ENCODE results near the gene MVK. TPM values are rescaled to one million over a fixed set of nuclear protein-coding genes. Genes with fewer than 3 reads are reported as not detected.

Gene MVK
- total RNA-seq, 1 donor from 2014 or later: 28.1 TPM

- H3K4me3 Mint-ChIP-seq: no peak overlapping the region
- no peaks in the 10 kb centered on the region for H3K4me1 Mint-ChIP-seq (ENCODE audit: unreplicated experiment)
- no peaks in the 10 kb centered on the region for H3K9me3 Mint-ChIP-seq
- H3K27ac Mint-ChIP-seq: no peak overlapping the region
- H3K27me3 Mint-ChIP-seq: no peaks in the 10 kb centered on the region
- no peak for DNase-seq (ENCODE audit: extremely low spot score, unreplicated experiment)
- H3K36me3 Mint-ChIP-seq: peaks cover 3% of the 10 kb centered on the region
- TF ChIP-seq CTCF (conservative IDR thresholded peaks at IDR 0.05): no peak
These were observed 6.7 kb downstream of the MVK start for GRCh38 chr12:109580272-109580671.

GRCh38 chr12:109580684-109581333 is 7.2 kb downstream of the MVK start:
- H3K27me3 Mint-ChIP-seq: no peaks in the 10 kb centered on the region
- no peaks in the 10 kb centered on the region for H3K9me3 Mint-ChIP-seq
- no peak for DNase-seq (ENCODE audit: extremely low spot score, unreplicated experiment)
- H3K4me3 Mint-ChIP-seq: no peak overlapping the region
- H3K4me1 Mint-ChIP-seq (ENCODE audit: unreplicated experiment): no peaks in the 10 kb centered on the region
- peaks cover 3% of the 10 kb centered on the region for H3K36me3 Mint-ChIP-seq
- H3K27ac Mint-ChIP-seq: no peak overlapping the region
- TF ChIP-seq CTCF (conservative IDR thresholded peaks at IDR 0.05): no peak

DNA sequence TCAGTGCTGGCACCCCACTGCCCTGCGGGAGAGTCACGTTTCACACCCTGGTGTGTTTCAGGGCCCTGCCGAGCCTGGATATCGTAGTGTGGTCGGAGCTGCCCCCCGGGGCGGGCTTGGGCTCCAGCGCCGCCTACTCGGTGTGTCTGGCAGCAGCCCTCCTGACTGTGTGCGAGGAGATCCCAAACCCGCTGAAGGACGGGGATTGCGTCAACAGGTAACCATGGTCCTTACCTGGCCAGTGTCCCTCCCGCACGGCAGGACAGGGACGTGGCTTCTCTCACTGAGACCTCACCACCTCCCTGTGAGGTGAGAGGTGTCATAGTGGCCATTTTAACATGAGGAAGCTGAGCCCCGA is 7.7 kb downstream of the MVK start:
- no peak for TF ChIP-seq CTCF (conservative IDR thresholded peaks at IDR 0.05)
- Mint-ChIP-seq H3K4me1 (ENCODE audit: unreplicated experiment) (no peaks in the 10 kb centered on the region), H3K4me3 (no peak overlapping the region), H3K9me3 (no peaks in the 10 kb centered on the region), H3K27ac (no peak overlapping the region), H3K27me3 (no peaks in the 10 kb centered on the region), H3K36me3 (peaks cover 3% of the 10 kb centered on the region)
- DNase-seq (ENCODE audit: extremely low spot score, unreplicated experiment): no peak

DNA sequence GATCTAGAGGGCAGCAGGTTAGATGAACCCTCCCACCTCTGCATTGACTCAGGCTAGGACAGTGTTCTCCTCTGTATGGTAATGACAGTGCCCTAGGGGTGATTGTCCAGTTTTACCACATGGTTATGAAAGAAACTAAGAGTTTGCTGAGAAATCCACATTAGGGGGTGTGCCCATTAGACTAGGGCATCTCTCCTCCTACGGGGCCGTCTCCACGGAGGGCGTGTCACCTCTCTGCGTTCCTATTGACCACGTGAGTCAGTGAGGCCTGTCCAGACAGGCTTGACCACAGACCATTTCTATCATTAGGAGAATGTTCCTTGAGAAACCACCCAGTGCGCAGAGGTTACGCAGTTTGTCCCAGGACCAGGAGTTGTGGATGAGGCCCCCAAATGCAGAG is 8.3 kb downstream of the MVK start:
- H3K36me3 Mint-ChIP-seq: peaks cover 3% of the 10 kb centered on the region
- no peaks in the 10 kb centered on the region for H3K4me1 Mint-ChIP-seq (ENCODE audit: unreplicated experiment)
- H3K27ac Mint-ChIP-seq: peak overlapping the region; percentile 72
- DNase-seq (ENCODE audit: extremely low spot score, unreplicated experiment): no peak
- no peaks in the 10 kb centered on the region for H3K9me3 Mint-ChIP-seq
- no peak for TF ChIP-seq CTCF (conservative IDR thresholded peaks at IDR 0.05)
- H3K4me3 Mint-ChIP-seq: no peak overlapping the region
- H3K27me3 Mint-ChIP-seq: no peaks in the 10 kb centered on the region

GRCh38 chr12:109582636-109583035 is 9.0 kb downstream of the MVK start:
- Mint-ChIP-seq H3K4me1 (ENCODE audit: unreplicated experiment) (no peaks in the 10 kb centered on the region), H3K9me3 (no peaks in the 10 kb centered on the region), H3K27me3 (no peaks in the 10 kb centered on the region), H3K4me3 (peak overlapping the region; percentile 45), H3K27ac (no peak overlapping the region), H3K36me3 (peaks cover 3% of the 10 kb centered on the region)
- TF ChIP-seq CTCF (conservative IDR thresholded peaks at IDR 0.05): no peak
- no peak for DNase-seq (ENCODE audit: extremely low spot score, unreplicated experiment)

DNA sequence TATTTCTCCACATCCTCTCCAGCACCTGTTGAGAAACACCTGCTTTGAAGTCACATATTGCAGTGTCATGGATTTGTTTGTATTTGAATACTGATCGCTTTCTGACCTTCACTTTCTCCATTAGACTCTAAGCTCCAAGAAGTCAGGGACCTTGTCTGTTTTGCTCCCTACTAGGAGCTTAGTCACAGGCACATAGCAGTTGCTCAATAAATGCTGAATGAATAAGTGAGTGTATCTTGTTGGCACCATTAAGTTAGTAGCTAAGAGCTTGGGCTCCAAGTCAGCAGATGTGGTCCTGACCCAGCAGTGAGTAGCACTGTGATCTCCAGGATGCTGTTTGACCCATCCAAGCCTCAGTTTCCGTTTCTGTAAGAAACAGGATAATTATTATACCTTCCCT is 10.1 kb downstream of the MVK start:
- Mint-ChIP-seq H3K27ac (no peak overlapping the region), H3K4me1 (ENCODE audit: unreplicated experiment) (peaks cover 3% of the 10 kb centered on the region), H3K36me3 (peaks cover 3% of the 10 kb centered on the region), H3K27me3 (no peaks in the 10 kb centered on the region), H3K4me3 (no peak overlapping the region), H3K9me3 (no peaks in the 10 kb centered on the region)
- DNase-seq (ENCODE audit: extremely low spot score, unreplicated experiment): no peak
- TF ChIP-seq CTCF (conservative IDR thresholded peaks at IDR 0.05): no peak

All from type B pancreatic cell (in vitro differentiated cells).